HG03457 (cell line): ENCODE results near the gene CPLX3.
A peak's percentile ranks its signal among the peaks of the same experiment; 100 is the strongest.

ENCODE experiments used
- ATAC-seq: cut with Tn5 transposase; IDR thresholded peaks from one replicate; pipeline ENCODE4 v1.9.1; 2021; ENCODE audit warnings: moderate number of reproducible peaks; ENCODE audit not compliant: unreplicated experiment

Gene CPLX3

DNA sequence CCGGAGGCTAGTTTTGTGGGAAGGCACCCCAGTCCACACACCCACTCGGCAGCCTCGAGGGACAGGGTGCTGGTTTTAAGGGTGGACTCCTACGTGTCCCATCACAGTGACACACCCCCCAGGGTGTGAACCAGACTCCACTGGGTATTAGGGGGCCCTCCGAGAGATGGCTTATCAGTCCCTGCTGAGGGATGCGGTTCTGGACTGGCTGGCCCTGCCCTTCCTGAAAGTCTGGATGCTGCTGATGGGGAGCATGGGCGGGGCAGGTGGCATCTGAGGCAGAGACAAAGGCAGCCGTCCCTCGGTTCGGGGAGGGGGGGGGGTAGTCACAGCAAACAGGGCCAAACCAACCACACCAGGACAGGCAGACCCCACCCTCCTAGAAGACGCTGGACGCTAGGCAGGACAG, 17.5 kb downstream of the CPLX3 start:
- ATAC-seq: no peak

DNA sequence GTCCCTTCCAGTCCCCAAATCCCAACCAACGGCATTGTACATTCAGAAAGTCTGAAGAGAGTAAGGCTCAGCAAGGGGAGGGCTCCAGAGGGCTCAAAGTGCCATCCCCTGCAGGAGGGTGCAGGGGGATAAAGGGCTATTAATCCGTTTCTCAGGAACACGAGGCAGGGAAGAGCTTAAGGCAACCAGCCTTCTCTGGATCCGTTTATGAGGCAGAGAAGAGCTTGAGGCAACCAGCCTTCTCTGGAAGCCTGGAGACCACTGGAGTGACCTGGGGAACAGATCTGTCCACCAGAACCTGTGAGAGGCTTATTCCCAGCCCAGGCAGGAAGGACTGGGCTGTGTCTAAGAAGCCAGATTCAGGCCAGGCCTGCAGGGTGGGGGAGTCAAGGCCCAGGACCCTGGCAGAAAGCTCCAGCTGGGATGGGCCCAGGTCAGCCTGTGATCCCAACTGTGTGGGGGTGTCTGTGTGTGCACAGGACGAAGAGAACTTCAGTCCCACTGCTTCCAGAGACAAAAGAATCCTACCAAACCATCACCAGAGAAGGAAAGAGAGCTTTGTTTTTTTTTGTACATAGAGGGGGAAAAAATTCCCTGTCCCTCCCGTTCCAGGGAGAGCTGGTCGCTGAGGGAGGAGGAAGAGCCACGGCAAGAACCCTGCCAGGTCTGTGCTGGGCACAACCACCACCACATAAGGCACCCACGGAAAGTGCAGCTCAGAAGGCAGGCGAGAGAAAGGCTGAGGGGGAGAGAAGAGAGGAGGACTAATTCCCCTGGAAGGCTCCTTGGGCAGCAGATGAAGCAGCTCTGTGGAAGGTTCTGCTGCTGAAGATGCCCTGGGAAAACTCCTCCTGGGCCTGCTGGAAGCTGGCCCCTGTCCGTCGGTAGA, 18.1 kb downstream of the CPLX3 start:
- ATAC-seq: no peak

DNA sequence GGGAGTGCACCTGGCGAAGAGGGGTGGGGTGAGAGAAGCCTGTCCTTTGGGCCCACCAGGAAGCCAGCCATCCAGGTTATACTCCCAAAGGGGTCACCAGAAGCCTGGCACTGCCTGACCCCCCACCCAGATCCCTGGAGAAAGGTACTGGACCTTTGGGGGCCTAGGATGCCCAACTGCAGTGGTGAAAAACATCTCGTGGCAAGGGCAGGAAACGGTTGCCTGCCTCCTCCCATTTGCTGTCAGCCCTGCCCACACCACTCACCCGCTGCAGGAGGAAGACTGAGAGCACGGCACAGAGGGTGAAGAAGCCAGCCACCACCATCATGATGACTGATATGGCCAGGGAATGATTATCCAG, 18.8 kb downstream of the CPLX3 start:
- ATAC-seq: no peak

DNA sequence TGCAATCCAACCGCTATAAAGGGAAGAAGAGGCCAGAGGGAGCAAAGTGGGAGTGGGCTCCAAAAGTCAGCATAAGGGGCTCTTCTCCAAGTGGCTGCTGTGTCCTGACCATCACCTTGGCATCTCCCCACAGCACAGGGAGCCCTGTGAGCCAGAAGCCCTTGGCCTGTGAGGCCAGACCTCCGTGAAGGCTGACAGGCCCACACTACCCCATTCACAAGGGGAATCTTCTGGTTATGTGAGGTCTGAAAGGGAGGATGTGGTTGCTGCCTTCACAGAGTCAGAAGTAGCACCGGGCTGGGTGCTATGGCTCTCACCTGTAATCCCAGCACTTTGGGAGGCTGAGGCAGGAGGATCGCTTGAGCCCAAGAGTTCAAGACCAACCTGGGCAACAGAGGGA, 19.2 kb downstream of the CPLX3 start:
- ATAC-seq: no peak

DNA sequence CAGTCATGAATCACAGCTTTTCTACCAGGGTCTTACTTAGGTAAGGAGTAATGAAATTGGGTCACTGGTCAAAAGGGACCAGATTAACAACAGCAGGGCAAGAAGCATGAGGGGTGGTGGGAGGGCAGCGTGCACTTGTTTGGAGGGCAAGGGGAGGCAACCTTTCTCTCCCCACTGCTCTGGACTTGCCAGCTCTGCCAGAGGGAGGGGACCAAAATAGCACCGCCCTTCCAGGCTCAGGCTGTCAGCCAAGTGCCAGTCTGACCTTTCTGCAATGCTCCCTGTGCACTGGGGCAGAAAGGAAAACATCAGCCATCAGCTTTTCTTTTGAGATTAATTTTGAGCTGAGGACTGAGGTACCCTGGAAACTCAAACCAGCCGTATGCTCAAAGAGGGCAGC, 21.0 kb downstream of the CPLX3 start:
- ATAC-seq: no peak

DNA sequence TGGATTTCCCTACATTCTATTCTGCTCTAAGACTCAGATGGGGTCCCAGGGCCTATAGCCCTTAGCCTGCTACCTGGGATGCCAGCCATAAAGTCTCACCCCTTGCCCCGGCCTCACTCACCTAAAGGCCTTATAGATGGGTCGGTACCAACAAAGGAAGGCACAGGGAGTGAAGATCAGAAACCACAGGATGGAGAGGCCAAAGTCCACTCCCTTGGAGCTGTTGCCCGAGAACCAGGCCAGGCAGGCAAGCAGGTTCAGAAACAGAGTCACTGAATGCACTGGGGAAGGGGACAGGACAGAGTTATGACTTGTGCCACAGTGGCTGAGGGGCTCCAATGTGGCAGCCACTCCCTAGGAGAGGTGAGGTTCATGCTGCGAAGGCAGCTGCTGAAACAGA, 24.0 kb downstream of the CPLX3 start:
- no peak for ATAC-seq

DNA sequence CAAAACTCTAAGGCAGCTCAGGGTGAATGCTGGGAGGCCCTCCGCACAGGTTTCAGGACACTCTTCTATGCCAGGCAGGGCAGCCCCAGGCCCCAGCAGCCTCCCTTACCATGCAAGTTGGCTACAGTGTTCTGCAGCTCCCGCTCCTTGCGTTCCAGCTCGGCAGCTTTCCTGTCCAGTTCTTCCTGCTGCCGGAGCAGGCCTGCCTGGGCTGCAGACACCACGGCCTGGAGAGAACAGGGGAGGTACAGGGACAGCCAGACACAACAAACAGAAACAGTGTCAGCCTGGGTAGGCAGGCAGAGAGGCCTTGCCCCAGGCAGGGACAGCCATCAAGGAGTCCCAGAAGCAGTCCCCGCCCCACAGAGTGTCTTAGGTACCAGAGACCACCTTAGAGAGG, 25.5 kb downstream of the CPLX3 start:
- no peak for ATAC-seq

DNA sequence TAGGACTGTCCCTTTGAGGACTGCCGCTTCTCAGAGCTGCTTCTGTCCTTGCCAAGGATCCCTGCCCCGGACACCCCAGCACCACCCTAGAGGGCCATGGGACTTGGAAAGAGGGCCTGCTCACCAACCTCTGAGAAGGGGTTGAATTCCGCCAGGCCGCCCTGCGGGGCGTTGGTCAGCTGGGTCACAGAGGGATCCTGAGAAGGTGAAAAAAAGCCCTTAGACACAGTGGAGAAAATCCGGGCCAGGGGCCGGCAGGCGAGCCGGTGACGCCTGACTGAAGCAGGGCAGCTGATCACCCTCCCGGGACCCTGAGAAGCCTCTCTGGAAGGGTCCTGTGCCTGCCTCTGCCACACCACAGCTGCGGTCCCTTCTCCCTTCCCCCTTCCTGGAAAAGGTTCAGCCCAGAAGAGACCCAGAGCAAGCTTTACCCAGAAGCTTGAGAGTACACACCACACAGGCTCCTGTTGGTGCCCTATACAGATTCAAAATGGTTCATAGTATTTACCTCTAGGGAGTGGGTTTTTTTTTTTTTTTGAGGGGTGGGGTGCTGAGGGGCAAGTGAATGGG, 28.1 kb downstream of the CPLX3 start:
- ATAC-seq: no peak

DNA sequence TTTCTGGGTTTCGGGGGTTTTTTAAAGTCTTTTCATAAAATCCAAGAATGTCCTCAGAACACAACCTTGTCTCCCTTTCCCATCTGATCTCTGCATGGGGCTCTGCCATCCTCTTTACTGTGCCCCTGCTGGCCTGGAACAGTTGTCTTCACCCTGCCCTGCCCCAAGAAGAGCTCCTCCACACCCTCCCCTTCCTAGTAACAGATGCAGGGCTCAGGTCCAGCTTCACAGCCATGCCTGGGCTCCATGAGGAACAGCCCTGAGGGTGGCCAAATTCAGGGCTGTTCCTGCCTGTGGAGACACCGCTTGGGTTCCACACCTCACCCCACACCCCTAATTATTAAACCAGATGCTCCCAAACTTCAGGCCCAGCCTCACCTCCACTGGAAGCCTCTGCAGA, 29.4 kb downstream of the CPLX3 start:
- ATAC-seq: no peak

DNA sequence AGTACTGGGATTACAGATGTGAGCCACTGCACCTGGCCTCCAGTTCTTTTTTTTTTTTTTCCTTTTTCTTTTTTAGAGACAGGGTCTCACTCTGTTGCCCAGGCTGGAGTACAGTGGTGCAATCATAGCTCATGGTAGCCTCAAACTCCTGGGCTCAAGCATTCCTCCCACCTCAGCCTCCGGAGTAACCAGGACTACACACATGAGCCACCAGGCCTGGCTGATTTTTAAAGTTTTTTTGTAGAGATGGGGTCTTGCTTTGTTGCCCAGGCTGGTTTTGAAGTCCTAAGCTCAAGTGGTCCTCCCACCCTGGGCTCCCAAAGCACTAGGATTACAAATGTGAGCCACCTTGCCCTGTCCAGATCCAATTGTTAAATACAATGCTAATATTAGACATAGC, 30.1 kb downstream of the CPLX3 start:
- no peak for ATAC-seq

DNA sequence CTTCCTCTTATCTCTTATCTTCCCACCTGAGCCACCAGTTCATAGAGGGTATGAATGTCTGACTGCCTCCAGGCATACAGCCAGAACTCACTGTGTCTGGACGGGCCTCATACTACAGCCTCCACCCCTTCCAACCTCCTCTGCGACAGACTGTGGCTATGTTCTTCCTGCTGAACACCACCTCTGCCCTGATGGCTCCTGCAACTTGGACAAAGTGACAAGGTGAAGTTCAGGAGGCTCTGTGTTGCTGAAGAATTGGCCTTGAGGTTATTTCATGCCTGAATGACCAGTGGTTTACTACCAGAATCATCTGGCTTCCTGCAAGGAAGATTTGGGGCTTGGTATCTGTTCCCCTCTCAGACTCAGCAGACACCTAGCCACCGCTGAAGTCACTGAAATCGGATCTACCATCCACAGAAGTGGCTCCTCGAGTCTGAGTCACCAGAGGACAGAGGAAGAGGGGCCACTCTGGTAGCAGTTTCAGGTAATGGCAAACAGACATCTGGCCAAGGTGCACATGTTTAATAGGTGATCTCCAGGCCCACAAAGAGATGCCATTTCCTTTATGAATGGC, 30.7 kb downstream of the CPLX3 start:
- peak; percentile 52 for ATAC-seq

DNA sequence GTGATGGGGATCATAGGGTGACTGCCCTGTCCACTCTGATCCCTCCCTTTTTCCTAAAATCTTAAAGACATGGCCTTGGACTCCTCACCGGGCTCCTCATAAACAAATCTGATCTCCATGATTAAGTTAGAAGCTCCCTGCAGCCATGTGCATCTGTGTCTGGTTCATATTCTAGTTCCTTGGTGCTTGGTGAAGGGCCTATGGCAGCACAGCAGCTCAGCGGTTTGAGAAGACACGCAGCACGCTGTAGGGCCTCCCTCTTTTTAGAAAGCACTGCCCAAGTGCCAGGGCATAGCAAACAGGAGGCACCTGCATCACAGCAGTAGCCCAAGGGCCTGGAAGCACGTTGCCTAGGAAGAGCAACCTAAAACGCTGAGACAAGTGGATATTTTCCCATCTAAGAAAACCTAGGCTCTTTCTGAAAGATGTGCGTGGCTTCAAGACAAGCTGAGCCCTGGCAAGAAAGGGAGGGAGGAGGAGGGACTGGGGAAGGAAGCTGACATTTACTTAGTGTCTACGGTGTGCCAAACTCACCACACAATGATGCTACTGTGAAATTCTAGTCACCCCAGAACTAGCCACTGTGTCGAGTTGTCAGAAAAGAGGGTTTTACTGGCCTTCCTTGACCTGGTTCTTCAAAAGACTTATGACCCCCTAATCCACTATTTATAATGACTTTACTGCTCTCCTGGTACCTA, 31.4 kb downstream of the CPLX3 start:
- ATAC-seq: peak; percentile 21

DNA sequence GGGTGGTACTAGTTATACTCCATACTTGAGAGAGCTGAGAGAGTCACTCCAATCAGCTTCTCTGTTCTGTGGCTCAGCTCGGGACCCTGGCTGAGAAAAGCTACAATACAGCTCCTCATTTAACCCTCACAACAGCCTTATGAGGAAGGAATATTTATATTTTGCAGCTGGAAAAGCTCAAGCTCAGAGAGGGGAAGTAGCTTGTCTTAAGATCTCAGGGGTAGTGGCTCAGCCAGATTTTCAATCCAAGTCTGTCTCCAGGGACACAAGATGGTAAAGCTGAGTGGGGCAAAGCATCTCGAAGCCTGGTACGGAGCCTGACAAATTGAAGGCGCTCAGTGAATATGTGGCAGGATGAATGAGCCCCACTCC, 31.9 kb downstream of the CPLX3 start:
- ATAC-seq: no peak

DNA sequence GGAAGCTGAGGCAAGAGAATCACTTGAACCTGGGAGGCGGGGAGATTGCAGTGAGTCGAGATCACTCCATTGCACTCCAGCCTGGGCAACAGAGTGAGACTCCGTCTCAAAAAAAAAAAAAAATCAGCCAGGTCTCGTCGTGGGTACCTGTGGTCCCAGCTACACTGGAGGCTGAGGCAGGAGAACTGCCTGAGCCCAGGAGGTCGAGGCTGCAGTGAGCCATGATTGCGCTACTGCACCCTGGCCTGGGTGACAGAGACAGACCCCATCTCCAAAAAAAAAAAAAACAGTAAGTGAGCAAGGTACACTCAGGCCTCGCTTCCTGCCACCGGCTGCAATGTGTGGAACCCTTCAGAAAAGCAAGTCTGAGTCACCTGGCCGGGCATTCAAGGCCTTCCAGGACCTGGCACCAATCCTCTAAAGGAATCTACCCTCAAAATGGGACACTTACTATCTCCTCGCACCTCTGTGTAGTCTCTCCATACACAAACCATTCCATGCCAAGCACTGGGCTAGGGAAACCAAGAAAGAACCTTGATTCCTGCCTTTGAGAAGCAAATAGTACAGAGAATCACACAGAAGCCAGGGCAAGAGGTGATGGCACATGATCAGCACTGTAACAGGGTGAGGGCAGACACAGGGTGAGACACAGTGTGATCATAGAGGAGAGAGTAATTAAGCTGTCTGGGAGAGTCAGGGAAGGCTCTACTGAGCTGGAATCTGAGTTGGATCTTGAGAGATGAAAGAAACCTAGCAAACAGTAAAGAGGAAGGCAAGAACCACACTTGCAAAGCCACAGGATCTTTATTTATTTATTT, 37.0 kb downstream of the CPLX3 start:
- no peak for ATAC-seq

DNA sequence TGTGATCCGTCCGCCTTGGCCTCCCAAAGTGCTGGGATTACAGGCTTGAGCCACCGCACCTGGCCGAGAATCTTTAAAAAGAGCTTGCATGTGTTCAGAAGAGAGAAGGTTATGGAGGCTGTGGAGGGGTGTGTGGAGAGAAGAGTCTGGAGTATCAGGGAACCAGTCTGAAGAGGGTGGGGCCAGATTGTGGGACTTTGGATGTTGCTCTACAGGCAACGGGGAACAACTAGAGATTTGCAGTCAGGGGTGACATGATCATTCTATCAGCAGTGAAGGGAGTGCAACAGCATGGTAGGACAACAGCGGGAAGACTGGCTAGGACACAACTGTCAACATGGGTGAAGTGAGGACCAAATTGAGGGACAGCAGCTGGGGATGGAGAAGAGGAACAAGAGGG, 37.9 kb downstream of the CPLX3 start:
- ATAC-seq: no peak

DNA sequence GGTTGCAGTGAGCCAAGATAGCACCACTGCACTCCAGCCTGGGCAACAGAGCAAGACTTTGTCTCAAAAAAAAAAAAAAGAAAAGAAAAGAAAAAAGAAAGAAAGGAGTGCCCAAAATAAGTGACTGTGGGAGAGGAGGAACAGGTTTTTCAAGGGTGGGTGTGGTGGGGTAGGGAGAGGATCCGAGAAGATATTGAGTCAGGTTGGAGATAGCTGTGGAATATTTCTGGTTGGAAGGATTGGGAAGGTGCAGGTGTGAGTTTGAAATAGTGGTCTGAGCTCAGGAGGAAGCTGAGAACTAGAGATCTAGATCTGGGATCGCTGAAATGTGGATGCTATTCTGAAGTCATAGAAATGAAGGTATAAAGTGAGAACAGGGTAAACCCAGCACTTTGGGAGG, 38.9 kb downstream of the CPLX3 start:
- no peak for ATAC-seq

DNA sequence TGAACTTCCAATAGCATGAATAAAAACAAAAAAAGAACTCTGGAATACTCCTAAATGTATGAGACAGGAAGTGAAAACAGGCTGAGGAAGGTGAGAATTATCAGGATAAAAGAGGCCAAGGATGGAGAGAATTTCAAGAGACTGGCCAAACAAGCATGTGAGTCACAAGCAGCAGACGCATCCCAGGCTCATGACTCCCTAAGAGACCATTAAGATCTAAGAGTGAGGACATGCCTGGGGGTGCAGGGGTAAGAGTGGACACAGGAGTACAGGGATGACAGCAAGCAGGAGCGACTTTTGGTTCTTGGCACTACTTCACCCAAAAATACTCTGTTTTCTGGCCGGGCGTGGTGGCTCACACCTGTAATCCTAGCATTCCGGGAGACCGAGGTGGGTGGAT, 39.7 kb downstream of the CPLX3 start:
- no peak for ATAC-seq

DNA sequence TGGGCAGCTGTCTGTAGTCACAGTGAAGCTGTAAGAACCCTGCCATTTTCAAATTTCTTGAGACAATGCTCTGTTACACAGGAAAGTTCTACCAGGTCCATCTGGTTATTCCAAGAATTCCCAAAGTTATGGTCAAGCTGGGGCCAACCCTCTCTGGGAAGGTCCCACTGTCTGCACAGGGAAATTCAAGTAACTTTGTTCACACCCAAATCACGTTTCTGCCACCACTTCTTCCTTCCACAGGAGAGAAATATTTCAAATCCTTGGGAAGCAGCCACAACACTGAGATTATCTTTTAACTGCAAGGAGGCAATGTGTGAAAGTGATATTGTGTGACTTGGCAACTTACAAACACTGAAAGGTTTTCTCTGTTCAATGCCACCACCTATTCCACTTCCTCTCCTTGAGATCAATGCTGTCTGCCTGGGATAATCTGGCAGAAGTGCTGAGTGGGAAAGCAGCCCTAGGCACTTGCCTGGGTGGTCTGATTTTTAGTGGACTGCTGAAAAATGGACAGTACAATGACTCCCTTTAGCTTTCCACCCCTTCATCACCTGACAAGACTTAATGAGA, 41.1 kb downstream of the CPLX3 start:
- ATAC-seq: no peak

DNA sequence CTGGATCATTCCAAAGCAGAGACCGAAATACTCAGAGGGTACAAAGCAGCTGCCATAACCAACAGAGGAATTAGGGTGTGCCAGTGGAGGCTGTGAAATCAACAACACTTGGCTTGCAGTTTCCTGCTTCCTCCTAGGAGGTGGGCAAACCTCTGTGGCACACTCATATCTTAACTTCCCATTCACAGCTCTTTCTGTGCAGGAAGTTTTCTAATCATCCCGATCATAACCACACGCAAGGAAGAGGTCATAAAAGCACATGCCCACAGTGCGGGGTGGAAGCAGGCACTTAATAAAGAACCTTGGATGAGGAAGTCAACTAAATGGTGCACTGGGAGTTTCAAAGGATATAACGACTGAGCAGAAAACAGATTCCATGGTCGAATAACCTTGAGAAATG, 41.6 kb downstream of the CPLX3 start:
- no peak for ATAC-seq

DNA sequence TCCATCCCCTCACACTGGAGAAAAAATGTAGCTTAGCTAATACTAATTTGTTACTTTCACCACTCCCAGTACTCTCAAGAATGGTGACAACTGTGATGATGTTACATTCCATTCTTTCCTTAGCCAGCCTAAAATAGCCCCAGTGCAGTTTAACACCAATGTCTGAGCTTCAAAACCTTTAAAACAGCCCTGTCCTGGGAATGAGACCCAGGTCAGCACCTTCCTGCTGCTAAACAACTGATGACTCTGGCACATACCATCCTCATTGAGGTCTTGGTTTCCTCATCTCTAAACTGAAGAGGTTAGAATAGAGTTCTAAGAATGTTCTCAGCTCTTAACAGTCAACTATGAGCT, 42.9 kb downstream of the CPLX3 start:
- ATAC-seq: no peak
